ENCODE data around the gene SLC9C1.

SLC9C1 gene

DNA sequence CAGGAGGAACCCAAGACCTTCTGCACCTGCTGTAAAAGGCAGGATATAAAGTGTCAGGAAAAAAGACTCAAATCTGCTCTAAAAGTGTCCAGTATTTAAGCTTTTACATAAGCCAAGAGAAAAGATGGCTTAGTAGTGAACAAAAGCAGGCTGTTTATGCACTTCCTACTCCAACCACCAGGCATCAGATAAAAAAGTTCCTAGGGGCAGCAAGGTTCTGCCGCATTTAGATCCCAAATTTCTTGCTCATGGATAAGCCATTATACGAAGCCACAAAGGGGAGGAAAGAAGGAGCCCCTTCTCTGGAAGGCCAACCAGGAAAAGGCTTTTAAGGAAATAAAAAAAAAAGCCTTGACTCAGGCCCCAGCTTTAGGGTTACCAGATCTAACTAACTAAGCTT lies 10.6 kb upstream of the SLC9C1 start:
- peak; percentile 47 for DNase-seq

DNA sequence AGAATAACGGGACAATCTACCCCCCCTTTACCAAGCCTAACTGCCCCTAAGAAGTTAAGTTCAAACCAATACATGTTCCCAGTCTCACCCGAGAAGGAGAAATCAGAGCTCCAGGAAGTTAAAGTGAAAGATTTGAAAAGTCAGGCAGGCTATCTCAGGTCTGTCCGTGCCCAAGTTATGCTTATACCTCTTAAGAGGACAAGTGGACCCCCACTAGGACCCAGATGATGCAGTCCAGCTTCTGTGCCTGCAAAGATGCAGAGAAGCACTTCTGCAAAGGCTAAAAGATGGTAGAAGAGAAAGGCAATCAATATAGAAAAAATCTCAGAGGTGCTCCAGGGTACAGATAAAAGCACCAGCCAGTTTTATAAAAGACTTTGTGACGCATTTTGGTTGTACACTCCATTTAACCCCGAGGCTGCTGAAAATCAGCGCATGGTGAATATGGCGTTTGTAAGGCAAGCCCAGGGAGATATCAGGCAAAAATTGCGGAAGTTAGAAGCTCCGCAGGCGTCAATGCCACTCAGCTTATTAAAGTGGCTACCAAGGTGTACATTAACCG lies 9.8 kb upstream of the SLC9C1 start:
- peak; percentile 75 for DNase-seq

DNA sequence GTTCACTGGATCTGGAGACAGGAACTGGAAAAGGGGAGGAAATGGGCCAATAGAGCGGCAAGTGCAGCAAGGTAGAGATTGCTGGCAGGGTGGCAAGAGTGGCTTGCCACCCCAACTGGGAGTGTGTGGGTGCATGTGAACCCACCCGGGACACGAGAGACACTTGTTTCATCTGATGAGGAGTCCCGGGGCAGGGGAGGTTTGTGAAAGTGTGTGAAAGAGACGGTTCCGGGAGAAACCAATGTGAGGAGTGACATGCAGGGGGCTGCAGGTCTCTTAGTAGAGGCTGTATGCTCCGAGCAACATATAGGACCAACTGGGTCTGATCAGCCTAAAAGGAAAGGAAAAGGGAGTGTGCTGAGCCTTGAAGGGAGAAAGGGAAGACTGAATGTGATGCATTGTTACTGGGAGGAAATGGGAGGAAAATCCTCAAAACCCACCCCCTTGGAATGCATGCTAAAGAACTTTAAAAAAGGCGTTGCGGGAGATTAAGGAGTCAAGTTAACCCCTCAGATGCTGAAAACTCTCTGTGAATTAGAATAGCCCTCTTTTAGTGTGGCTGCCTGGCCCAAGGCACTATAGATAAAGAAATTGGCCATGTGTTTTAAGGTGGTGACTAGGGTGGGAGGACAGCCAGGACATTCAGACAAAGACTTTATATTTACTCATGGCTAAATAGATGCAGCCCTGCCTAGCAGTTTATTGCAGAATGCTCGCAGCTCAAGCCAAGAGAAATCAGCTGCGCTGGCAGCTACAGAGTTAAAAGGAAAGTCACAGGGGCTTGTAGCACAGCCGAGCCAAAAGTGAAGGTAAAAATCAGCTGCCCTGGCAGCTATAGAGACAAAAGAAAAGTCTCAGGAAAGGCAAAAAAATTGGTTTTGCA lies 9.1 kb upstream of the SLC9C1 start:
- peak; percentile 55 for DNase-seq

DNA sequence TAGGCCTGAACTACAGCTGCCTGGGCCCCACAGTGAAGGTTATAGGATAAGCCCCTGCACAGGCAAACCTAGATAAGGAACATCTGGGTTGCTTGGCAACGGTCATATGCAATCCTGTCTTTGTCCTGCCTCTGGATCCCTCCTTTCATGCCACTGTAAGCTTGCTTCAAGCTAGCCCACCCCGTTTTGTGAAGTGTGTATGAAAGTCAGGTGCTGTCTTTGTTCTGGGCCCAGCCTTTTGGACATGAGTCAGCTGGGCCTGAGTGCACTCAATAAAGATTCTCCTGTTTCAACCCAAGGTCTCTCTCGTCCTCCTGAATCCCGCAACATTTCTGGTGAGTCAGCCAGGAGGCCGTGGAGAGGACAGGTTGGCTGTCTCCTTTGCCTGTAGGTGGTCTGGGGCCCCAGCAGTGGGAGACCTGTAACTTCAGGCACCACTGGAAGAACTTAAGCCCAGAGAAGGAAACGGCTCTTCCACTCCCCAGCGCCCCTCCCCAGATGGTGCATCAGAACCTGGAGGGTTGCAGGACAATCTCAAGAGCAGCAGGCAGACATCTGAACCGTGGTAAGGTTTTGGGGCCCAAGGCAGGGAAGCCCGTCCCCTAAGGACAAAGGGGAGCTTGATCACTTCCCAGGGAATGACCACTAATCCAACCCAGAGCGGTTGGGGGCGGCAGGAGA lies 8.3 kb upstream of the SLC9C1 start:
- DNase-seq: no peak

DNA sequence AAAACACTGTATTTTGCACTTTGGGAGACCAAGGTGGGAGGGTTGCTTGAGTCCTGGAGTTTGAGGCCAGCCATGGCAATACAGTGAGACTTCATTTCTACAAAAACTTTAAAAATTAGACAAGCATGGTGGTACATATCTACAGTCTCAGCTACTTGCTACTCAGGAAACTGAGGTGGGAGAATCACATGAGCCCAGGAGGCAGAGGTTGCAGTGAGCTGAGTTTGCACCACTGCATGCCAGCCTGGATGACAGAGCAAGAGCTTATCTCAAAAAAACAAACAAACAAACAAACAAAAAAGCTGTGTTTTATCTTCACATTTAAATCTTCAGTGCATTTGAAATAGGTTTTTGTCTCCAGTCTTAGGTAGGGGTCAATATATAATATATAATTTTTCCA lies 4.8 kb upstream of the SLC9C1 start:
- DNase-seq: no peak

DNA sequence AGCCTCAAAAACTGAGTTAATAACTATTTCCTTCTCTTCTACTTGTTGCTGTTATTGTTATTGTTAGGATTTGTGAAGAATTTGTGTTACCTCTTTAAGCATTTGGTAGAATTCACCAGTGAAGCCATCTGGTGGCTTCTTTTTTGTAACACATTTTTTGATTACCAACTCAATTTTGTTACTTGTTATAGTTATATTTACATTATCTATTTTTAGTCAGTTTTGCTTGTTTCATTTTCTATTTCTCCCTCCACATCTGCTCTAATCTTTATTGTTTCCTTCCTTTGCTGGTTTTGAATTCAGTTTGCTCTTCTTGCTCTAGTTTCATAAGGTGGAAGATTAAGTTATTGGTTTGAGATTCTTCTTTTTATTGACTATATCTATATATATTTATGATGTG lies 3.7 kb upstream of the SLC9C1 start:
- DNase-seq: no peak

DNA sequence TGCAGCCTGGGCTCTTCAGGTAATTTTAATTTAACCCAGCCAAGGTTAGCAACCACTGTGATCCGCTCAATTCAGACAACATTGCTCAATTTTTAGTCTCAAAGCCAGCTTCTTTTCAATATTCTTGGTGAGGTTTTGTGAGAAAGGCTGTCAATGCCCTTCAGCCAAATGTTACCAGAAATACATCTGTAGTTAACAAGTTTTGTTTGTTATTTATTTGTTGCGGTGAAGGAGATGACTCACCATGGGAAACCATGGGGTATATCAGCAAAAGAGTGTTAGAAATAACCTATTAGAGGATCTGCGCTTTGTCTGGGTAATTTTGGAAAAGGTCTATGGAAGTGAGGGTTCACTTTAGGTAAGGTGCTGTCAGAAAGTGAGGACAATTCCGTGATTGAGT lies 5.0 kb downstream of the SLC9C1 start:
- DNase-seq: no peak

DNA sequence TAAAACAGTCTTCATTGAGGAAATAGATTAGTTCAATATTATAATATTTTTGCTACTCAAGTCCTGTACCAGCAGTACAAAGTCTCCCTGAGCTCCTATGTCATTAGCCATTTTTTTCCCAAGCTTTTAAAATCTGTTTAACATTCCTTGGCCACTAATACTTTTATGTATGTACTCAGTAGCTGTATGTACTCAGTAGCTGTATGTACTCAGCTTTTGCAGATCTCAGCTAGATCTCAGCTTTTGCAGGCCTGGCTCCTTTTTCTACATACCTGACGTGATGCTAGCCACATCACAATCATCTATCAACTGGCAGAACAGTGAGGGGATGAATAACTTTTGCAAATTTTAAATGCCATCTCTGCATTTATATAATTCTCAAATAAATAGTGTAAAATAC lies 13.8 kb downstream of the SLC9C1 start:
- DNase-seq: no peak

DNA sequence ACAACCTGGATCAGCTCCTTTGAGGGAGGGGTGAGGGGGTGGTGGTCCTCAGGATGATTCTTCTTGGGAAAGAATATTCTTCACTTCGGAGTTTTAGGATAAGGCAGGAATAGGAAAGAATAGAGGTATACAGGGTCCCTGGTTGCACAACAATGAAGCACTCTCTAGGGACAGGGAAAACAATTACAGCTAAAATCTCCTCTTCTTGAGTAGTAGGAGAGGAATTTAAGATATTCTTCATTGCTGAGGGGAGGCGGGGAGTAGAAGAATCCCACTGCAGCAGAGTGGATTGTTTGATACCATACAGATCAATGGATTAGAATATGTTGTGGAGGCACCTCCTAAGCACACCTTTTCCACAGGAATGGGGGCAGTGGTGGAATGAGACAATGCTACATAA lies 20.5 kb downstream of the SLC9C1 start:
- DNase-seq: no peak

DNA sequence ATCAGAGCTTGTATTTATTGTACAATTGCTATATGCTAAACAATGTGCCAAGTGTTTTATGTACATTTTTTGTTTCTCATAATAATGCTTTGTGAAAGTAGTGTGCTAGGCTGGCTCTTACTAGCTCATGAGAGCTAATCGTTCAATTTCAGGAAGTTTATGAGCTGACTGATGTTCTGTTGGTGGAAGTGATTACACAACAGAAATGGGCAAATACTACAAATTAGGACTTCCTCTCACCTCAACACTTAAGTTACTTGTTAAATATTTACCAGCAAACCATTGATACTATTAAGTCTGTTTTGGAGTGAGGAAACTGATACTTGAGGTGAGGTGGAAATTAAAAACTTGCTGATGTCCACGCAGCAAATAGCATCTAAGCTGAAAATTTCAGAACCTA lies 32.3 kb downstream of the SLC9C1 start:
- no peak for DNase-seq

DNA sequence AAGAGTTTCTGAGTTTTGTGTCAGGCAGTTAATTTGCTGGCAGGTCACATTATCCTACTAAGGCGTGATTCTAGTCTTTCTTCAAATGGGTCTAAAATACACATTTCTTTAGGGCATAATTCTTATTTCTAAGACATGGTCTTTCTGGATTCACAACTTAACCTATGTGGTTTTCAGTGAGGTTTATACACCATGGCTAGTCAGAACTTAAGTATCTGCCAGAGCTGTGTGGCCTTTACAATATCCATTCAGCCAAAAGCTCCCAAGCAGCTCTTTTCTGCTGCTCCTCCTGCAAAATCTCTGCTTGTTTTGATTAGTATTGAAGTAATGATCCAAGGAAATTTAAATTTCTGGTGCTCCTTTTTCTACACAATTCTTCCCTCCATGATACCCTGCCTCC lies 33.5 kb downstream of the SLC9C1 start:
- DNase-seq: no peak

DNA sequence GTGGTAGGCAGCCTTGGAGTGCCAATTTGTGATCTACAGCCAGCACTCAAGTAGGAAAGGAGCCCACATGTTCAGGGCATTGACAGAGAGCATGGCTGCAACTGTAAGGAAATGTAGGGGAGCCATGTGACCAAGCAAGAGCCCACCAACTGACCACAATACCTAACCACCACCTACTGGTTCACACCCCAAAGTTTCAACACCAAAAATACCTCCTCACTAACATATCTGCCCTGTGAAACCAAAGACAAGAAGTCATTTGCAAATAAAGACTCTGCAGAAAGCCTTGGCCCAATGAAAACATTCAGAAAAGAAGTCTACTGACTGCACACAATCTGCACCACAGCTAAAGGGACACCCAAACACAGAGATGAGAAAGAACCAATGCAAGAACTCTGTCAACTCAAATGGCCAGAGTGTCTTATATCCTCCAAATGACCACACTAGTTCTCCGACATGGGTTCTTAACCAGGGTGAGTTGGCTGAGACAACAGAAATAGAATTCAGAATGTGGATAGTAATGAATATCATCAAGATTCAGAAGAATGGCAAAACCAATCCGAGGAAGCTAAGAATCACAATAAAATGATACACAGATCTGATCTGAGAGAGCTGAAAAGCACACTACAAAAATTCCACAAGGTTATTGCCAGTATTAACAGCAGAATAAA lies 40.6 kb downstream of the SLC9C1 start:
- no peak for DNase-seq

DNA sequence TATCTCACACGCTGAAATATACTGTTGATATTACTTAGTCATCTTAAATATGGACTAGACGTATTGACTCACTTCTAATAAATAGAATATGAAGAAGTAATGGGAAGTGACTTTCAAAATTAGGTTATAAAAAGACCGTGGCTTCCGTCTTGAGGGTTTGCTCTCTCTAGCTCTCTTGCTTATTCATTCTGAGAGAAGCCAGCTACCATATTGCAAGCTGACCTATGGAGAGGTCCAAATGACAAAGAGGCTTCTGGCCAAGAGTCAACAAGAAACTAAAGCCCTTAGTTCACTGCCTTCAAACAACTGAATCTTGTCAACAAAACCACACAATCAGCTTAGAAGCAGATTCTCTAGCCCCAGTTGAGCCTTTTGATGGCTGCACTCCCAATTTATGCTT lies 46.1 kb downstream of the SLC9C1 start:
- DNase-seq: no peak

DNA sequence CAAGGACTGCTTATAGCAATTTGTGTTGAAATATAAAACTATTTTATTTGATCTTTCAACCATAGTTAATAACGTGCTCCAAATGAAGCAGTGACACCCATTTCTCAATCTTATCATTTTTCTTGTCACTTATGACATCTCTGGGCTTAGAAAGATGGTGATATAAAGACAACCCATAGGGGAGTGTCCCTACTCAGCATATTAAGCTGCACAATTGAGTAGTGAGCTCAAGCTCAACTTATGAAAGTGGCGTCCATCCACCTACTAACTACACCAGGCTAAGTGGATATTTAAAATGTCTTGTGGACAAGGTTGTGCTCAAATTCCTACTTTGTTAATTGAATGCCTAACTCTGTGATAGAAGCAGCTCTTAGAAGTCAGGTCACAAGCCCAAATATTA lies 46.7 kb downstream of the SLC9C1 start:
- no peak for DNase-seq

DNA sequence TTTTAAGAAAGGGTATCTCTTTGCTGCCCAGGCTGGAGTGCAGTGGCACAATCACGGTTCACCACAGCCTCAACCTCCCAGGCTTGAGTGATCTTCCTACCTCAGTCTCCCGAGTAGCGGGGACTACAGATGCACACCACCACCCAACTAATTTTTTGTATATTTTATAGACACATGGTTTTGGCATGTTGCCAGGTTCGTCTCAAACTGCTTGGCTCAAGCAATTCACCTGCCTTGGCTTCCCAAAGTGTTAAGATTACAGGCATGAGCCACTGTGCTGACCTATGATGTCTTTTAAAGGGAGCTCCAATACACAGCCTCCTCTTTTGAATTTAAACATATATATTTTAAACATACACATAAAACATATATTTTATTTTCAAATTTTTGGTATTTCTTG lies 60.9 kb downstream of the SLC9C1 start:
- DNase-seq: no peak

DNA sequence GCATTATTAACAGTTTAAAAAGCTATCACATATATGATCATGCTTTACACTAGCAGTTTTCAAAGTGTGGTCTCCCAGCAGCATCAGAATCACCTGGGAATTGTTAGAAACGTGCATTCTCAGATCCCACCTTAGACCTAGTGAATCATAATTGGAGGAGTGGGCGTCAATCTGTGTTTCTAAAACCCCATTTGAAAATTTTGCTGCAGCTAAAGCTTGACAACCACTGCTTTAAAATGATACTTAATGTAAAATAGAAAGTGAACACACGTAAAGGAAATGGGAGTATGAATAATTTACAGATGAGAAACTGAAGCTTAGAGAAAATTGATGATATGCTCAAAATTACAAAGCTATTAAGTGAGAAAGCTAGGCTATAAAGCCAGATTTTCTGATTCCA lies 62.3 kb downstream of the SLC9C1 start:
- DNase-seq: no peak

DNA sequence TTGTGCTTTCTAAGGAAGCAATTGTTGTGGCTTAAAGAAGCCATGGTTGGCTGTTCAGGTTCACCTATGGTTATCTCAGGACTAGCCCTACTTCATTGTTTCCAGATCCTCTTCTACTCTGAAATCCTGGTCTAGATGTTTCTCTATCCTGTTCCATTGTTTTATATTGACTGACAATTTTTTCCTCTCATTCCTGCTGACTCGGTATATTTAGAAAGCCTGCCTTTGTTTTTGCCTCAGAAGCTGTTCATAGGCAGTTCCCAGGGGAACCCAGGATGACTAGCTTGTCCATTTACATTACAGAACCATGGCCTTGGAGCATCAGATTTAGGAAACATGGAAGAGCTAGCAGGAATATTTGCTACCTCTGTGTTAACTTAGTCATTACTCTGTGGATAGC lies 64.0 kb downstream of the SLC9C1 start:
- DNase-seq: peak; percentile 2

DNA sequence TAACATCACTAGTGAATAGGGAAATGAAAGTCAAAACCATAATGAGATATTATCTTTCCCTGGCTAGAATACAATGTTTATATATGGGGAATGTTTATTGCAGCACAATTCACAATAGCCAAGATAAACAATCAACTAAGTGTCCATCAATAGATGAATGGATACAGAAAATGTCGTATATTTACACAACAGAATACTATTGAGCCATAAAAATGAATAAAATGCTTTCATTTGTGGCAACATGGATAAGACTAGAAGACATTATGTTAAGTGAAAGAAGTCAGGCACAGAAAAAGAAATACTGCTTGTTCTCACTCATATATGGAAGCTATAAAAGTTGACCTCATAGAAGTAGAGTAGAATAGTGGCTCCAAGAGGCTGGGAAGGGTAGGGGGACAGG lies 65.2 kb downstream of the SLC9C1 start:
- no peak for DNase-seq

DNA sequence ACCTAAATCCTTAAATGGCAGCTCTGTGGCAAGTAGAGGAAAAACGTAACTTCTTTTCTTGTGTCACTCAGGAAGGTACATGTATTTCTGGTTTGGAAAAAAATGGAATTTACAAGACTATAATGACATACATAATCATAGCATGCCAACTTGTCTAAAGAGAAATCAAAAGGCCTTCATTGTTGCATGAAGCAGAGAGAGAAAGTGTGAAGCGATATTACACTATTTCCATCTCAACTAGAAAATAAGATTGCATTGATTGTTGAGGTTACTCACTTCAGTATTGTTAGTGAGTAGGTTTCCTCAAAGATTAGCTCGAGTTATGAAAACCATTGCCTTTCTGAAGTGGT lies 93.7 kb downstream of the SLC9C1 start:
- no peak for DNase-seq

DNA sequence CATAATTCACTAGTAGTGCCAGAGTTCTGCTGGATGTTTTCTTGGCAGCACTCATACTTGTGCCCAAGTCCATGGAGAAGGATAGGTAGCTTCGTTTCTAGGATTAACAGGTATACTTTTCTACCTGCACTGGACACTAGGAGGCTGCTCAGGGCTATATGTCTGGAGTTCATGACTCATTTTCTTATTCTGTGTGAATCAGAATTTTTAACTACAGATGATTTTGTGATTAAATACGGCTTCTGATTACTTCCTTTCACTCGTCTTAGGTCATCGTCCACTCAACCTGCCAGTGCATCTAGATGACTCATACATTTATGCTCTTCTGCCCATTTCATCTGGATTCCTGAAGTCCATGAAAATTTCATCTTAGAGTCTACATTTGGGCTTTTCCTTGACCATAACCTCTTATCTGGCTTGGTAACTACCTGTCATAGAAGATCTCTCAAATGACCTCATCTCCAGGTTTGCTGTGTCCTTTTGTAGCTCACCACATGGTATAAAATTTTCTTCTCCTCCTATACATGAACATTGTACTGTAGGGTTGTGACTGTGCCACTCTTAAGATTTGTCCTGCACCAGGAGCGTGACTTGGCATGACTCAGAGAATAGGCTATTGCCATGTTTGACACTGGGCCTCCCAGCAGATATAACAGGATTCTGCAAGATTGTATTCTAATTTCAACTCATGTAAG lies 94.2 kb downstream of the SLC9C1 start:
- DNase-seq: no peak

DNA sequence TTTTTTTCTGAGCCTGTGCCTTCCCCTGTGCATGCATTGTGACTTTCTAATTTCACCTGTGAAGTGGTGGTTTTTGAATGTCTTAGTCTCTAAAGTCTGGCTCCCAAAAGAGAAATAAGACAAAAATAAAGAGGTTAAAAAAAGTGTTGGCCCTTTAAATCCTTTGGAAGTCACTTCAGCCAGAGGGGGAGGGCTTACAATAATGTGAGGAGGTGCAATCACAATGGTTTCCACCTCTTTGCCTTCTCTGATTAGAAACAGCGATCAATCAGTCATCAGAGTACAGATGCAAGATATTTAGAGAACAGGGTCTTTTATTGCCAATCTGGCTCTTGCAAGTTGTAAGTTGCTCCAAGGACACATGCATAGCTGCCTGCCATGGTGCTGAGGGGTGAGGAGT lies 96.9 kb downstream of the SLC9C1 start:
- no peak for DNase-seq

DNA sequence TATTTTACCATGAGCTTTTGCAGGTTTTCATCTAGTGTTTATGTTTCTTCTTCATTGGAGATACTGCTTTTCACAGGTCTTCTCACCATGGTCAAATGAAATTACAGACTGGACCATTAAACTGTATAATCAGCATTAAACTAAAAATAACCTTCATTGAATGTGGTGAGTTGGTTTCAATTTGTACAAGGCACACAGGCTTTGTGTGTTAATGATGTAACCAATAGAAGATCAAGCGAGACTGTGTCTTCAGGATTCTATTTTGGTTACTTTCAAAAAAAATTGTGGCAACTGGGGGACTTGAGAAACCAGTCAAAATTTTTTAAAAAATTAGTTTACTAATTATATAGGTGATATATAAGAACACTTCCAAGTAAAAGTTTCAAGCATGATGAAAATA lies 106.7 kb downstream of the SLC9C1 start:
- DNase-seq: no peak

DNA sequence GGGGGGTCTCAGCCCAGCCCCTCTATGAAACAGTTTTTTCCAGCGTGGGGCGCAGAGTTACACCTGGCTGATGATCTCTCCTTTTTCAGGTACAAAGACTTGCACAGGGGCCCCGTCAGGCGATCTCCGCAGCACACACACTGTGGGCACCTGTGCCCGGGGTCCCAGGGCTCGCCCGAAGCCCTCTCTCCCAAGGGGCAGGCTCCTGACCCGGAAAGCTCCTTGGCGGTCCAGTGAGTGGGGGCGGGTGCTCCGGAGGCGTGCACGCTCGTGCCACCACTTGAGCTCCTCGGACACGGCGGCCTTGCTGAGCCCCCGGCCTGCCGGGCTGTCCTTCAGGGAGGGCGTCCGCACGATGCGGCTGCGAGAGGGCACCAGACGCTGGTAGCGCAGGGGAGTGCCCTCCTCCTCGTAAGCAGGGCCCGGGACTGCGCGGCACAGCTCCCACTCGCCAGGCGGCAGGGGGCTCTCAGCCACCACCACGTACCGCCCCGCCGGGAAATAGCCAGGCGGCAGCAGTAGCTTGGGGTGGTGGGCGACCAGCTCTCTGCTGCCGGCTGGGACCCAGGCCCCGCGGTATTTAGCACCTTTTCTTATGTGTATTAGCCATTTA lies 108.5 kb downstream of the SLC9C1 start:
- DNase-seq: peak; percentile 63
